ENCODE results near the gene GMPS. TPM values are rescaled to one million over a fixed set of nuclear protein-coding genes. Genes with fewer than 3 reads are reported as not detected.

GMPS gene
- total RNA-seq, 1 donor from 2014 or later = 82.3 TPM

GRCh38 chr3:155889212-155889611 is 18.8 kb downstream of the GMPS start:
- Mint-ChIP-seq H3K36me3 (ENCODE audit: unreplicated experiment) (no peaks in the 10 kb centered on the region), H3K27ac (ENCODE audit: unreplicated experiment) (no peak overlapping the region), H3K4me3 (ENCODE audit: unreplicated experiment) (no peak overlapping the region), H3K27me3 (ENCODE audit: unreplicated experiment) (no peaks in the 10 kb centered on the region), H3K4me1 (ENCODE audit: low read depth, unreplicated experiment) (peaks cover 14% of the 10 kb centered on the region), H3K9me3 (ENCODE audit: unreplicated experiment) (no peaks in the 10 kb centered on the region)
- TF ChIP-seq CTCF (IDR thresholded peaks at IDR 0.05; ENCODE audit: partially characterized antibody, unreplicated experiment) = no peak
- no peak for DNase-seq

GRCh38 chr3:155889952-155890351 is 19.5 kb downstream of the GMPS start:
- DNase-seq = no peak
- Mint-ChIP-seq H3K36me3 (ENCODE audit: unreplicated experiment) (no peaks in the 10 kb centered on the region), H3K9me3 (ENCODE audit: unreplicated experiment) (no peaks in the 10 kb centered on the region), H3K27me3 (ENCODE audit: unreplicated experiment) (no peaks in the 10 kb centered on the region), H3K27ac (ENCODE audit: unreplicated experiment) (no peak overlapping the region), H3K4me3 (ENCODE audit: unreplicated experiment) (no peak overlapping the region), H3K4me1 (ENCODE audit: low read depth, unreplicated experiment) (peaks cover 9% of the 10 kb centered on the region)
- TF ChIP-seq CTCF (IDR thresholded peaks at IDR 0.05; ENCODE audit: partially characterized antibody, unreplicated experiment) = no peak

GRCh38 chr3:155890671-155891190 is 20.3 kb downstream of the GMPS start:
- Mint-ChIP-seq H3K36me3 (ENCODE audit: unreplicated experiment) (no peaks in the 10 kb centered on the region), H3K27me3 (ENCODE audit: unreplicated experiment) (no peaks in the 10 kb centered on the region), H3K27ac (ENCODE audit: unreplicated experiment) (peak overlapping the region; percentile 18), H3K4me1 (ENCODE audit: low read depth, unreplicated experiment) (peaks cover 9% of the 10 kb centered on the region), H3K4me3 (ENCODE audit: unreplicated experiment) (no peak overlapping the region), H3K9me3 (ENCODE audit: unreplicated experiment) (no peaks in the 10 kb centered on the region)
- DNase-seq = no peak
- TF ChIP-seq CTCF (IDR thresholded peaks at IDR 0.05; ENCODE audit: partially characterized antibody, unreplicated experiment) = no peak

GRCh38 chr3:155891321-155891720 is 20.9 kb downstream of the GMPS start:
- no peak overlapping the region for H3K4me3 Mint-ChIP-seq (ENCODE audit: unreplicated experiment)

More at GRCh38 chr3:155891321-155891720, 20.9 kb downstream of the GMPS start:
- TF ChIP-seq CTCF (IDR thresholded peaks at IDR 0.05; ENCODE audit: partially characterized antibody, unreplicated experiment) = no peak
- H3K27ac Mint-ChIP-seq (ENCODE audit: unreplicated experiment) = no peak overlapping the region
- H3K27me3 Mint-ChIP-seq (ENCODE audit: unreplicated experiment) = no peaks in the 10 kb centered on the region
- no peak for DNase-seq
- no peaks in the 10 kb centered on the region for H3K9me3 Mint-ChIP-seq (ENCODE audit: unreplicated experiment)
- H3K4me1 Mint-ChIP-seq (ENCODE audit: low read depth, unreplicated experiment) = peaks cover 9% of the 10 kb centered on the region
- no peaks in the 10 kb centered on the region for H3K36me3 Mint-ChIP-seq (ENCODE audit: unreplicated experiment)

Data from glutamatergic neuron (in vitro differentiated cells).